Measurements from ENCODE around the gene FOXC1.
A peak's percentile ranks its signal among the peaks of the same experiment; 100 is the strongest.

The FOXC1 gene

DNA sequence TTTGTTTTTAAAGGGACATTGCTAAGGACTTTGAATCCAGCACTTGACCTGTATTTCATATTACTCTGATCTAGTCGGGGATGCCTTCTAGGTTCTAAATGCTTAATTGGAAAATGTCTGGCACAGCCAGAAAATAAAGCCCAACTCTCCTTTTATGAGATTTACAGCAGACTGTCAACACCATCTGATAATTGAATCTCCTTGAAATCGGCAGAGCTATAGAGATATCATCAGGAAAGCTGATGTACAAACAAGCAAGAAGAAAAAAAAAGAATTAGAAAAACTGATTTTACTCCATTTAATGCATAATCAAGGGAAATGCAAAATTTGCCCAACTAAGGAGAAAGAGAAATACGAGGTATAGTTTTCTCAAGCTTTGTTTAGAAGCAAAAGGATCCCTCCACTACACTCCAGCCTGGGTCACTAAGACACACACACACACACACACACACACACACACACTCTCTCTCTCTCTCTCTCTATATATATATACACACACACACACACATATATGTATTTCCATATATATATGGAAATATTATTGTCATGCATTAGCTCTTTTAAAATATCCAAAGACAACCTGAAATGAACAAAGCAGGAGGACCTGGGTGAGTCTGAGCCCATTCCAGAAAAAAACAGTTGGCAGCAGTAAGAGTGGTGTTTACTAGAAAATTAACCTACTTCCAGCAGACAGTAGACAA is 9.5 kb upstream of the FOXC1 start:
- no peak for DNase-seq

DNA sequence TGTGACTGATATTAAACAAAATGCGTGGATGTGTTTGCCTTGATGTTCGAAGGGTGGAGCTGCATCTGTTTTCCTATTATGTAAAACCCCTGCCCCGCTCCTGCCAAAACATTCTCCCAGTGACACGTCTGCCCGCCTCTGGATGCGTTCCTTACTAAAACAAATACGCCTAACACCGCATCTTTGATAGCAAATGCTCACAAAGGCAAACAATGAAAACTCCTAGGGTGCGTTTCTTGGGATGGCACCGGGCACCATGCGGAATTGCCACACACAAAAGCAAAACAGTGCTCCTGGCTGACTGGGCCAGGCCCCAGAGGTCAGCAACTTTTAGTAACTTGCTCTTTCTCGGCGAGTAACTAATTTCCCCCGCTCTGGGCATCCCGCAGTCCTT is 9.0 kb upstream of the FOXC1 start:
- peak; percentile 51 for DNase-seq

DNA sequence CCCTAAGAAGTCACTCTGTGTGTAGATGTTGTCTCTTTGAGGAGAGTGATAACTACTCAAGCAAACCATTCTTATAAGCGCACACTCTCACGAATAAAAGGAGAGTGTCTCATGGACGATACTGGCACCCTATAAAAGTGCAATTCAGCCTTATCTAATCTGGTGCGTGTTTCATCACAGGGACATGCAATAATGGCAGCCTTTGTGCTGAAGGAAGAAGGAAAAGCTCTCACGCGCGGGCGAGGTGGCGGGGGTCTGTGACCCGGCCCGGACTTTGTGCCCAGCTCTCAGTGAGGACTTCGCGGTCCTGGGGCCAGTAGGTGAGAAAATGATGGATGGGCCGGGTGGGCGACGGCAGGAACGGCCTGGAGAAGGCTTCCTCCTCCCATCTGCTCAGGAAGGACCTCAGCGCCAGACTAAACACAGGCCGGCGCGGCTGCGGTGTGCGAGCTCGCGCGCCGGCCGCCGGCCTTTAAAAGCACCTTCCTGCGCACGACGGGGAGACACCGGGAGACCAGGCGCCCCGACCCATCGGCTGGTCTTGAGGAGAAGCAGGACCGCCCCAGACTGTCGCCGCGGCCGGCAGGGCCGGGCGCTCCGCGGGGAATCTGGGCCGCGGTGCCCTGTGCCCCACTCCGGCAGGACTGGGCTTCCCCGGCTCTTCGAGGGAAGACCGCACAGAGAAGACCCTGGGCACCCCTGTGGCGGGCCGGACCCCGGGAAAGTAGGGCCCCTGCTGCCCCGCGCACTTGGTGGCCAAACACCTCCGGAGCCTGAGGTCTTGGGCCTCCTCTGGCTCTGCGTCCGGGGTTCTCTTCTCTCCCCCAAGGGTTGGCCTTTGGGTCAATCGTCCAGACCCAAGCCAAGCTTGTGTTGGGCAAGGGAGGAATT is 8.3 kb upstream of the FOXC1 start:
- no peak for DNase-seq

- no peak for DNase-seq
Observed at GRCh38 chr6:1602049-1602713, 7.5 kb upstream of the FOXC1 start.

DNA sequence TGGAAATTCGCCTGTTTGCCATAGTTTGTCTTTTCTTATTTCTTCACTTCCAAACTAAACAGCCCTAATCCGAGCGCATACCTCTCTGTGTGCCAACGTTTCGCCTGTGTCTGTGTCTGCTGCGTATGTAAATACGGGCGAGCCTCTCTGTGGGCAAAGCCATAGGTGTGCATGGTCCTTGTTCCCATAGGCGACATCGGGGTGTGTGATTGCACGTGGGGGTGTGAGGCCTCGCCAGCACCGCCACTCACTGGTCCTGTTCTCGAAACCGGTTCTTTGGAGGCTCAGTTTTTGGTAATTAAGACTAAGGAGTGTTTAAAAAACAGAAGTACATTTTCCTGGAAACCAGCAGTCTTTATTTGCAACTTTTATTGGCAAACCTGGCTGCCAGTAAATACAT is 6.0 kb upstream of the FOXC1 start:
- no peak for DNase-seq

GRCh38 chr6:1604158-1605003 is 5.3 kb upstream of the FOXC1 start:
- DNase-seq: peak; percentile 81

DNA sequence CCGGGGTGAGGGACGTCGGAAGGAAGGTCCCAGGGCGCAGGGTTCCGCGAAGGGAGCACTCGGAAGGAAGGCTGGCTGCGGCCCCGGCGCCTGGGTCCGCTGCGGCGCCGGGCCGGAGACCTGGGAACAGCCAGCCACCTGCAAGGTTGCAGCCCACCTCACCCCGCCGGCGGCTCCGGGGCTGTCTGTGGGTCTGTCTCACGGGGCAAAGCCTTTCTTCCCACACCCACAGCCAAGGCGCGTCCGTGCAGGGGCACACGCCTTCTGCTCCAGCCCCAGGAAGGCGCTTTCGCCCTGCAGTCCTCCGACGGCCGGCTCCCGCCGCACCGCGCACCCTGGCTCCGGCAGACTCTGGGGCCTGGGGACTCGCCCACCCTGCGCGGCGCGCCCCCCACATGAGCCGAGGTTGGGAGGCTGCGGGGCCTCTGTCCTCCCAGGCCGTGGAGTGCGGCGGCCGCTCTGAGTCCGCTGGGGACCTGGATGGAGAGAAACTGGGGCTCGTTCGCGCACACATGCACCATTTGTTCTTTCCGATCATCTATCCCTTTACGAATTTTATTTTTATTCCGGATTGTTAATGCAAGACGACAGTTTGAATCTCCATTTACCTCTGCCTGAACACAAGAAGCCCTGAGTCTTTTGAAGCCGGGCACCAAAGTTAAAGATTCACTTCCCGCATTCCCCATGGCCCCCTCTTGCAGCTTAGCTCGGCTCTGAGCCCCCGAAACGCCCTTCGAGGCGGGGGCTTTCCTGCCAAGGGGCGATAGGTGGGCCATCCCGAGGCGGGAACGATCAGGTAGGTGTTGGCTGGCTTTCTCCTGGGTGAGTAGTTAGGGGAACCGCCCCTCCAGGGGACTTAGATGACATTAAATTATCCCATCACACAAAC is 4.5 kb upstream of the FOXC1 start:
- no peak for DNase-seq

DNA sequence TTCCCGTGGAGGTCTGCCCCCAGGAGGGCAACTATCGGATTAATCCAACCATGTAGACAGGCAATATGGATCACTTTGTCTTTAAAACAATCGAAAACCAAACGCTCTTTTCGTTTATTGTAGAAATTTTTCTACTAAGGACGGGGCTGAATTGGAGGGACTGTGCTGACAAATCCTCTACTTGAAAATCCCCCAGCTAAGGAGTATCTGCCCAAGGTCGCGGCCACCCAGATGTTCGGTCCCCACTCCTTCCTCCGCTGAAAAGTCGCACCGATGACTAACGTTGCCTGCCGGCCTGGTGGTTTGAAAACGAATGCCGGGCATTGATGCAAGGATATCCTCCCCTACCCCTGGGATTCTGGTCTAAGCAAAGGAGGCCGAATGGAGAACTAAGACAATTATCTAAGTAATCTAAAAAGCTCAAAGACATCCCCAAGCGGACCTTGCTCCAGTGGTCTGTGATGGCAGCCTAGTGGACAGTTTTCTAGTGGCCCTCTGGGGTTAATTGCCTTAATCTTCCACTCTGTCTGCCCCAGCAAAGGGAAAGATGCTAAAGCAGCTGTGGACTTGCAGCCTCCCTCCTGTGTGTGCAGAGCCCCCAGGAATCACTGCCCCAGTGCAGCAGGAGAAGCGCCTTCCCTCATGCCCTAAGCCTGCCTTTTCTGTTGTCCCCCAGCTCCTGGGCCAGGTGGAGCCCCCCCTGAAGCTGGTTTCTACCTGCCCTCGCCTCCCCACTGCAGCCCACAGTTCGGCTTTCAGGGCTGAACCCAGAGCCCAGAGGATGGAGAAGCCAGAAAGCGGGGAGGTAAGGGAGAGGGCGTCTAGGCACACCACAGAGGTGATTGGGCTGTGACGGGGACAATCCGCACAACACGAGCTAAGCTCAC is 3.6 kb upstream of the FOXC1 start:
- no peak for DNase-seq

DNA sequence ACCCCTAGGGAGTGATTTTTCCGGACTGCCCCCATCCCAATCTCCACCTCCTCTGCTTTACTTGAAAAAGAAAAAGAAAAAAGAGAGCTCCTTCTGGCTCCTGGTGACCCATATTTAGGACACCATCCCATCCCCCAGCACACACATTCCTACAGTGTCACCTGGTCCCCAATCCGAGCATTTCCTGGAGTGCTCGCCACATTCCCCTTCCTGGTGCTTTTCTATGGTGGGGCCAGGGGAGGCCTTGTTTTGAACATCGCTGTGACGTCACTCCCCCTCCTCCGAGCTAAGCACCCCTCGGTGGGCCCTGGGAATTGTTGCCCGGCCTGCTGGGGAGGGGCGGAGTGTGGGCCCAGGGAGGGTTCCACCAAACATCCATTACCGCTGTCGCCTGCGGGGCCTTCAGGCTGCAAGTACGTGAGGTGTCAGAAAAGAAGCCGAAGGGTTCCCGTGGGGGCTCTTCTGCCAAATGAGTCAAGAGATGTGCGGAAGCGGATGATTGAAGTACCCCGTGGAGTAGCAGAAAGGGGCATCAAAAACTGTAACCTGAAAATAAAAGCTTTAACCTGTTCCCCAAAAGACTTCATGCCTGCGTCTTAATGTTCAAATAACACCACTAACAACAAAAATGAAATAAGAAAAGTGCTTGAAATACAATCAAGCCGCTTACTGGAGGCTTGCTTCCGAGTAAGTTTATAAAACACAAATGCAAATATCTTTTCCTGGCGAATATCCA is 2.8 kb upstream of the FOXC1 start:
- peak; percentile 76 for DNase-seq

DNA sequence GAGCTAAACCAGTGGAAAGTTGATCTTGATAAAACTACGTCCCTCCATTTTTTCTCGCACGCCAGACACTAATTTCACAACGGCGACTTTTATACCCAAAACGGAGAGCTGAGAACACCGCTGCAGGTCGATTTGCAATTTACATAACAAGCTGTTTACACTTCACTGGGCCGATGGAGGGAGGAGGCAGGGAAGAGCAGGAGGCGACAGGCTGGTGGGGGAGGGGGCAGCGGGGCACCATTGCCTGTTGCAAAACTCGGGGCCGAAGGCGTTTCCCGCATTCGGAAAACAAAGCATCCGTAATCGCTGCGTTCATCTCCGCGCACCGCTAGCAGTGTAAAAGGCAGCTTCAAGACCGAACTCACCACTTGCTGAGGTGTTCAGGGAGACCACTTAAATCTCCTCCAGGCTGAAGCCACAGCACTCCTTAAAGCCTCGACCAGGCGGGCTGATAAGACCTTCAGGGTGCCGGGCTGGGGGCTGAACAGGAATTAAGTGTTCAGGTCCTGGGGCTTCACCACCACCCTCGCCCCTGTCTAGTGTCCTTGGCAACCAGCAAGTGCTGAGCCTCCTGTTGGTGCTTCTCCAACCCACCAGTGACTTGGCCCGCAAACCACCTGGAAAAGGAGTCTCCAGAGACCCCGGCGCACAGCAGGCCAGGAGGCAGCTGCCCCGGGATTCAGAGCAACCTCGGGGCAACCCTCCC is 2.0 kb upstream of the FOXC1 start:
- DNase-seq: peak; percentile 78

- peak; percentile 50 for DNase-seq
Observed at GRCh38 chr6:1608222-1609040, 1.3 kb upstream of the FOXC1 start.

GRCh38 chr6:1609041-1609647 is 571 bp upstream of the FOXC1 start:
- DNase-seq: peak; percentile 62

- peak; percentile 68 for DNase-seq
Observed at GRCh38 chr6:1610497-1611321, 994 bp downstream of the FOXC1 start.

GRCh38 chr6:1611322-1611571 is 1.5 kb downstream of the FOXC1 start:
- peak; percentile 76 for DNase-seq

GRCh38 chr6:1611572-1612298 is 2.0 kb downstream of the FOXC1 start:
- DNase-seq: peak; percentile 69

DNA sequence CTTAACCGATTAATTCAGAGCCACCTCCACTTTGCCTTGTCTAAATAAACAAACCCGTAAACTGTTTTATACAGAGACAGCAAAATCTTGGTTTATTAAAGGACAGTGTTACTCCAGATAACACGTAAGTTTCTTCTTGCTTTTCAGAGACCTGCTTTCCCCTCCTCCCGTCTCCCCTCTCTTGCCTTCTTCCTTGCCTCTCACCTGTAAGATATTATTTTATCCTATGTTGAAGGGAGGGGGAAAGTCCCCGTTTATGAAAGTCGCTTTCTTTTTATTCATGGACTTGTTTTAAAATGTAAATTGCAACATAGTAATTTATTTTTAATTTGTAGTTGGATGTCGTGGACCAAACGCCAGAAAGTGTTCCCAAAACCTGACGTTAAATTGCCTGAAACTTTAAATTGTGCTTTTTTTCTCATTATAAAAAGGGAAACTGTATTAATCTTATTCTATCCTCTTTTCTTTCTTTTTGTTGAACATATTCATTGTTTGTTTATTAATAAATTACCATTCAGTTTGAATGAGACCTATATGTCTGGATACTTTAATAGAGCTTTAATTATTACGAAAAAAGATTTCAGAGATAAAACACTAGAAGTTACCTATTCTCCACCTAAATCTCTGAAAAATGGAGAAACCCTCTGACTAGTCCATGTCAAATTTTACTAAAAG is 2.7 kb downstream of the FOXC1 start:
- DNase-seq: peak; percentile 49
